GM04503 (cell line): ENCODE results near the gene UGT2B17.
"Not testable (repeated sequence)": the region's sequence is repeated elsewhere in the genome, so short reads cannot be mapped to it uniquely, and the experiment has no call there.

ENCODE experiments used
- DNase-seq: peaks from one replicate; pipeline ENCODE4 v3.0.0-alpha.2; 2012; ENCODE audit warnings: low read depth

UGT2B17 gene

GRCh38 chr4:68576272-68577125 is at the start of gene UGT2B17:
Gene UGT2B17, minus strand, starts transcription at chr4:68576322. Its CDS starts 7,838 bp downstream, at chr4:68568484.
- DNase-seq: no peak

- not testable (repeated sequence) for DNase-seq
These were observed 46.6 kb upstream of the UGT2B17 start for GRCh38 chr4:68622731-68623130.

GRCh38 chr4:68617003-68617698 is 41.0 kb upstream of the UGT2B17 start:
- no peak for DNase-seq

- DNase-seq: no peak
These were observed 39.7 kb upstream of the UGT2B17 start for GRCh38 chr4:68615699-68616422.

GRCh38 chr4:68613752-68614151 is 37.6 kb upstream of the UGT2B17 start:
- no peak for DNase-seq

GRCh38 chr4:68606240-68606639 is 30.1 kb upstream of the UGT2B17 start:
- DNase-seq: no peak

- DNase-seq: no peak
These were observed 23.0 kb upstream of the UGT2B17 start for GRCh38 chr4:68599150-68599549.

GRCh38 chr4:68597482-68597881 is 21.4 kb upstream of the UGT2B17 start:
- DNase-seq: no peak

- no peak for DNase-seq
These were observed 18.6 kb upstream of the UGT2B17 start for GRCh38 chr4:68594678-68595077.

GRCh38 chr4:68593112-68593511 is 17.0 kb upstream of the UGT2B17 start:
- DNase-seq: no peak

- no peak for DNase-seq
These were observed 16.6 kb upstream of the UGT2B17 start for GRCh38 chr4:68592673-68593072.

GRCh38 chr4:68591204-68591603 is 15.1 kb upstream of the UGT2B17 start:
- DNase-seq: no peak

GRCh38 chr4:68589790-68590189 is 13.7 kb upstream of the UGT2B17 start:
- no peak for DNase-seq

GRCh38 chr4:68582339-68582717 is 6.2 kb upstream of the UGT2B17 start:
- no peak for DNase-seq

- no peak for DNase-seq
These were observed 5.5 kb upstream of the UGT2B17 start for GRCh38 chr4:68581383-68582338.

- no peak for DNase-seq
These were observed 1.5 kb upstream of the UGT2B17 start for GRCh38 chr4:68577590-68577989.

- not testable (repeated sequence) for DNase-seq
These were observed 486 bp downstream of the UGT2B17 start for GRCh38 chr4:68575636-68576035.

- DNase-seq: no peak
These were observed 1.0 kb downstream of the UGT2B17 start for GRCh38 chr4:68575081-68575480.

GRCh38 chr4:68572653-68573170 is 3.4 kb downstream of the UGT2B17 start:
- DNase-seq: no peak

- no peak for DNase-seq
These were observed 6.0 kb downstream of the UGT2B17 start for GRCh38 chr4:68570122-68570507.

- no peak for DNase-seq
These were observed 6.5 kb downstream of the UGT2B17 start for GRCh38 chr4:68569466-68570121.
